Measurements from ENCODE around the gene AHSA1.

Gene AHSA1

GRCh38 chr14:77505031-77505430 lies 47.1 kb downstream of the AHSA1 start:
- no peak overlapping the region for H3K4me2 ChIP-seq
- H3K9ac ChIP-seq = no peak overlapping the region
- peaks cover 13% of the 10 kb centered on the region for H3K9me3 ChIP-seq
- H4K20me1 ChIP-seq = peaks cover 1% of the 10 kb centered on the region; the same call in 1 of the 2 replicates
- no peak for TF ChIP-seq Cebpa-rat (IDR thresholded peaks at IDR 0.05)
- no peak overlapping the region for H3K4me3 ChIP-seq
- peaks cover 15% of the 10 kb centered on the region for H3K27me3 ChIP-seq
- peaks cover 22% of the 10 kb centered on the region for H3K36me3 ChIP-seq
- H3K4me1 ChIP-seq = no peaks in the 10 kb centered on the region
- no peak overlapping the region for H3K27ac ChIP-seq

GRCh38 chr14:77507762-77508161 lies 49.9 kb downstream of the AHSA1 start:
- Histone ChIP-seq H3K4me1 (no peaks in the 10 kb centered on the region), H3K4me3 (no peak overlapping the region), H3K27ac (no peak overlapping the region), H3K27me3 (no peaks in the 10 kb centered on the region), H3K9ac (no peak overlapping the region), H4K20me1 (no peaks in the 10 kb centered on the region), H3K4me2 (no peak overlapping the region), H3K9me3 (peaks cover 13% of the 10 kb centered on the region), H3K36me3 (peaks cover 48% of the 10 kb centered on the region)
- TF ChIP-seq Cebpa-rat (IDR thresholded peaks at IDR 0.05) = no peak

GRCh38 chr14:77508249-77508648 lies 50.4 kb downstream of the AHSA1 start:
- no peaks in the 10 kb centered on the region for H3K4me1 ChIP-seq
- H4K20me1 ChIP-seq = no peaks in the 10 kb centered on the region
- no peak overlapping the region for H3K27ac ChIP-seq
- no peak overlapping the region for H3K4me3 ChIP-seq
- peaks cover 10% of the 10 kb centered on the region for H3K9me3 ChIP-seq
- TF ChIP-seq Cebpa-rat (IDR thresholded peaks at IDR 0.05) = no peak
- peaks cover 48% of the 10 kb centered on the region for H3K36me3 ChIP-seq
- no peaks in the 10 kb centered on the region for H3K27me3 ChIP-seq
- no peak overlapping the region for H3K4me2 ChIP-seq
- H3K9ac ChIP-seq = no peak overlapping the region

GRCh38 chr14:77508876-77509275 lies 51.0 kb downstream of the AHSA1 start:
- no peak overlapping the region for H3K9ac ChIP-seq
- H3K36me3 ChIP-seq = peaks cover 49% of the 10 kb centered on the region
- no peaks in the 10 kb centered on the region for H3K4me1 ChIP-seq
- no peaks in the 10 kb centered on the region for H4K20me1 ChIP-seq
- TF ChIP-seq Cebpa-rat (IDR thresholded peaks at IDR 0.05) = no peak
- no peaks in the 10 kb centered on the region for H3K27me3 ChIP-seq
- H3K27ac ChIP-seq = no peak overlapping the region
- no peak overlapping the region for H3K4me2 ChIP-seq
- no peak overlapping the region for H3K4me3 ChIP-seq
- H3K9me3 ChIP-seq = peaks cover 4% of the 10 kb centered on the region

- H3K36me3 ChIP-seq = peaks cover 51% of the 10 kb centered on the region
- H3K9me3 ChIP-seq = no peaks in the 10 kb centered on the region
- H3K27ac ChIP-seq = no peak overlapping the region
- no peak for TF ChIP-seq Cebpa-rat (IDR thresholded peaks at IDR 0.05)
- no peaks in the 10 kb centered on the region for H3K4me1 ChIP-seq
- no peaks in the 10 kb centered on the region for H4K20me1 ChIP-seq
- no peak overlapping the region for H3K4me3 ChIP-seq
- no peak overlapping the region for H3K9ac ChIP-seq
- H3K27me3 ChIP-seq = no peaks in the 10 kb centered on the region
- no peak overlapping the region for H3K4me2 ChIP-seq
These were observed 51.5 kb downstream of the AHSA1 start for GRCh38 chr14:77509366-77509765.

GRCh38 chr14:77511486-77512162 lies 53.7 kb downstream of the AHSA1 start:
- no peaks in the 10 kb centered on the region for H4K20me1 ChIP-seq
- no peak for TF ChIP-seq Cebpa-rat (IDR thresholded peaks at IDR 0.05)
- H3K4me2 ChIP-seq = no peak overlapping the region
- H3K9ac ChIP-seq = no peak overlapping the region
- H3K27me3 ChIP-seq = no peaks in the 10 kb centered on the region
- no peaks in the 10 kb centered on the region for H3K4me1 ChIP-seq
- no peaks in the 10 kb centered on the region for H3K9me3 ChIP-seq
- H3K4me3 ChIP-seq = no peak overlapping the region
- H3K27ac ChIP-seq = no peak overlapping the region
- peaks cover 56% of the 10 kb centered on the region for H3K36me3 ChIP-seq

GRCh38 chr14:77516126-77516525 lies 58.2 kb downstream of the AHSA1 start:
- TF ChIP-seq Cebpa-rat (IDR thresholded peaks at IDR 0.05) = no peak
- H3K9me3 ChIP-seq = no peaks in the 10 kb centered on the region
- no peak overlapping the region for H3K4me2 ChIP-seq
- H3K27ac ChIP-seq = no peak overlapping the region
- H3K4me1 ChIP-seq = peaks cover 17% of the 10 kb centered on the region
- H4K20me1 ChIP-seq = no peaks in the 10 kb centered on the region
- no peaks in the 10 kb centered on the region for H3K27me3 ChIP-seq
- no peak overlapping the region for H3K4me3 ChIP-seq
- H3K36me3 ChIP-seq = peaks cover 69% of the 10 kb centered on the region
- H3K9ac ChIP-seq = no peak overlapping the region

Measured in BLaER1 (cell line).